OCI-LY1 (cell line): Measurements from ENCODE around the gene MGRN1.

Source experiments
- CTCF ChIP-seq: fragments of 200-600 bp; sonication (generic), shearing (Covaris generic); IDR thresholded peaks from 2 replicates; pipeline ENCODE4 v1.5.1; 2017; ENCODE audit warnings: mild to moderate bottlenecking, antibody characterized with exemption, low read length, moderate library complexity, mixed read lengths
- EZH2 ChIP-seq: fragments of 200-600 bp; sonication (generic), shearing (Covaris generic); IDR thresholded peaks from 2 replicates; pipeline ENCODE4 v1.8.0; 2017; ENCODE audit warnings: borderline replicate concordance, mixed run types, mild to moderate bottlenecking, antibody characterized with exemption, low read length, moderate library complexity, mixed read lengths

GRCh38 chr16:4614571-4615383, 9.8 kb upstream of the MGRN1 start, which contains the start of gene UBALD1:
- TF ChIP-seq CTCF (no peak), EZH2 (no peak)
